ENCODE measurements around the gene INSIG1.

The INSIG1 gene

GRCh38 chr7:155327590-155328320 is 30.1 kb downstream of the INSIG1 start:
- H3K4me2 ChIP-seq (ENCODE audit: low read length) = no peak overlapping the region

GRCh38 chr7:155329225-155329624 is 31.5 kb downstream of the INSIG1 start:
- no peaks in the 10 kb centered on the region for H3K9me2 ChIP-seq (ENCODE audit: low read depth, low read length)
- H4K20me1 ChIP-seq (ENCODE audit: insufficient read depth, low read length) = no peaks in the 10 kb centered on the region
- H3K27ac ChIP-seq (ENCODE audit: low read depth, low read length, poor library complexity, severe bottlenecking) = no peak overlapping the region
- no peaks in the 10 kb centered on the region for H3K36me3 ChIP-seq (ENCODE audit: insufficient read depth, low read length)
- no peak overlapping the region for H2AFZ ChIP-seq (ENCODE audit: low read length)
- H3K9ac ChIP-seq (ENCODE audit: low read length) = no peak overlapping the region
- no peaks in the 10 kb centered on the region for H3K79me2 ChIP-seq (ENCODE audit: insufficient read depth, low read length)
- no peaks in the 10 kb centered on the region for H3F3A ChIP-seq (ENCODE audit: insufficient read depth, low read length)
- no peaks in the 10 kb centered on the region for H3K9me3 ChIP-seq (ENCODE audit: low read length)
- H3K27me3 ChIP-seq (ENCODE audit: insufficient read depth, low read length) = peaks cover 4% of the 10 kb centered on the region; the same call in 1 of the 2 replicates
- no peak overlapping the region for H3K4me3 ChIP-seq (ENCODE audit: low read depth, low read length, poor library complexity, severe bottlenecking)
- TF ChIP-seq, protein P1, sequence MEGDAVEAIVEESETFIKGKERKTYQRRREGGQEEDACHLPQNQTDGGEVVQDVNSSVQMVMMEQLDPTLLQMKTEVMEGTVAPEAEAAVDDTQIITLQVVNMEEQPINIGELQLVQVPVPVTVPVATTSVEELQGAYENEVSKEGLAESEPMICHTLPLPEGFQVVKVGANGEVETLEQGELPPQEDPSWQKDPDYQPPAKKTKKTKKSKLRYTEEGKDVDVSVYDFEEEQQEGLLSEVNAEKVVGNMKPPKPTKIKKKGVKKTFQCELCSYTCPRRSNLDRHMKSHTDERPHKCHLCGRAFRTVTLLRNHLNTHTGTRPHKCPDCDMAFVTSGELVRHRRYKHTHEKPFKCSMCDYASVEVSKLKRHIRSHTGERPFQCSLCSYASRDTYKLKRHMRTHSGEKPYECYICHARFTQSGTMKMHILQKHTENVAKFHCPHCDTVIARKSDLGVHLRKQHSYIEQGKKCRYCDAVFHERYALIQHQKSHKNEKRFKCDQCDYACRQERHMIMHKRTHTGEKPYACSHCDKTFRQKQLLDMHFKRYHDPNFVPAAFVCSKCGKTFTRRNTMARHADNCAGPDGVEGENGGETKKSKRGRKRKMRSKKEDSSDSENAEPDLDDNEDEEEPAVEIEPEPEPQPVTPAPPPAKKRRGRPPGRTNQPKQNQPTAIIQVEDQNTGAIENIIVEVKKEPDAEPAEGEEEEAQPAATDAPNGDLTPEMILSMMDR (IDR thresholded peaks at IDR 0.05; ENCODE audit: low read length) = no peak
- no peak for TF ChIP-seq EZH2 (IDR thresholded peaks at IDR 0.05; ENCODE audit: borderline replicate concordance, low read length)
- no peaks in the 10 kb centered on the region for H3K4me1 ChIP-seq (ENCODE audit: insufficient read depth, low read length, severe bottlenecking)
- no peak overlapping the region for H3K4me2 ChIP-seq (ENCODE audit: low read length)

More at GRCh38 chr7:155327590-155328320, 30.1 kb downstream of the INSIG1 start:
- no peak for TF ChIP-seq EZH2 (IDR thresholded peaks at IDR 0.05; ENCODE audit: borderline replicate concordance, low read length)
- TF ChIP-seq, protein P1 (IDR thresholded peaks at IDR 0.05; ENCODE audit: low read length) = no peak
- Histone ChIP-seq H3K27ac (ENCODE audit: low read depth, low read length, poor library complexity, severe bottlenecking) (no peak overlapping the region), H3F3A (ENCODE audit: insufficient read depth, low read length) (no peaks in the 10 kb centered on the region), H3K9me2 (ENCODE audit: low read depth, low read length) (no peaks in the 10 kb centered on the region), H3K36me3 (ENCODE audit: insufficient read depth, low read length) (no peaks in the 10 kb centered on the region; the same call in 1 of the 2 replicates), H3K27me3 (ENCODE audit: insufficient read depth, low read length) (peaks cover 4% of the 10 kb centered on the region; the same call in 1 of the 2 replicates), H3K9me3 (ENCODE audit: low read length) (0 out of 2 replicates have a peak, but pooled peaks cover 4% of the 10 kb centered on the region), H3K79me2 (ENCODE audit: insufficient read depth, low read length) (no peaks in the 10 kb centered on the region), H4K20me1 (ENCODE audit: insufficient read depth, low read length) (no peaks in the 10 kb centered on the region), H2AFZ (ENCODE audit: low read length) (no peak overlapping the region), H3K4me3 (ENCODE audit: low read depth, low read length, poor library complexity, severe bottlenecking) (no peak overlapping the region), H3K4me1 (ENCODE audit: insufficient read depth, low read length, severe bottlenecking) (no peaks in the 10 kb centered on the region), H3K9ac (ENCODE audit: low read length) (no peak overlapping the region)

GRCh38 chr7:155331396-155331795 is 33.7 kb downstream of the INSIG1 start:
- Histone ChIP-seq H3K27ac (ENCODE audit: low read depth, low read length, poor library complexity, severe bottlenecking) (no peak overlapping the region), H2AFZ (ENCODE audit: low read length) (no peak overlapping the region), H3K4me3 (ENCODE audit: low read depth, low read length, poor library complexity, severe bottlenecking) (no peak overlapping the region), H3K79me2 (ENCODE audit: insufficient read depth, low read length) (no peaks in the 10 kb centered on the region), H3K27me3 (ENCODE audit: insufficient read depth, low read length) (peaks cover 4% of the 10 kb centered on the region; the same call in 1 of the 2 replicates), H3K4me2 (ENCODE audit: low read length) (no peak overlapping the region), H3K9me2 (ENCODE audit: low read depth, low read length) (no peaks in the 10 kb centered on the region), H4K20me1 (ENCODE audit: insufficient read depth, low read length) (no peaks in the 10 kb centered on the region), H3K36me3 (ENCODE audit: insufficient read depth, low read length) (no peaks in the 10 kb centered on the region), H3K9ac (ENCODE audit: low read length) (no peak overlapping the region), H3K4me1 (ENCODE audit: insufficient read depth, low read length, severe bottlenecking) (no peaks in the 10 kb centered on the region), H3F3A (ENCODE audit: insufficient read depth, low read length) (no peaks in the 10 kb centered on the region), H3K9me3 (ENCODE audit: low read length) (no peaks in the 10 kb centered on the region)
- no peak for TF ChIP-seq EZH2 (IDR thresholded peaks at IDR 0.05; ENCODE audit: borderline replicate concordance, low read length)
- TF ChIP-seq, protein P1 (IDR thresholded peaks at IDR 0.05; ENCODE audit: low read length) = no peak
